Epithelial cell of esophagus (primary cell): Measurements from ENCODE around the gene COL24A1.
A peak's percentile ranks its signal among the peaks of the same experiment; 100 is the strongest.

ENCODE experiments used
- DNase-seq: peaks from one replicate; pipeline ENCODE4 v3.0.0; 2010; ENCODE audit warnings: low read depth
- H3K4me3 ChIP-seq: 2 replicates; pipeline ENCODE4 v1.5.1; 2011; ENCODE audit warnings: mild to moderate bottlenecking, low read length, control low read depth
- CTCF ChIP-seq: IDR thresholded peaks from 2 replicates; pipeline ENCODE4 v1.5.1; 2011; ENCODE audit warnings: low read depth, mild to moderate bottlenecking, low read length, control low read depth, inconsistent platforms; ENCODE audit not compliant: insufficient read depth; ENCODE audit errors: missing control alignments

The COL24A1 gene

GRCh38 chr1:86035101-86035500 lies 121.5 kb downstream of the COL24A1 start:
- no peak overlapping the region for H3K4me3 ChIP-seq
- no peak for TF ChIP-seq CTCF
- no peak for DNase-seq

GRCh38 chr1:86030180-86030579 lies 126.4 kb downstream of the COL24A1 start:
- DNase-seq: no peak
- no peak overlapping the region for H3K4me3 ChIP-seq
- no peak for TF ChIP-seq CTCF

- TF ChIP-seq CTCF: peak; percentile 87
- DNase-seq: peak; percentile 29
- no peak overlapping the region for H3K4me3 ChIP-seq
Observed at GRCh38 chr1:86018283-86018923, 138.2 kb downstream of the COL24A1 start.

- TF ChIP-seq CTCF: no peak
- no peak overlapping the region for H3K4me3 ChIP-seq
- no peak for DNase-seq
Observed at GRCh38 chr1:86016076-86016759, 140.4 kb downstream of the COL24A1 start.

- TF ChIP-seq CTCF: no peak
- H3K4me3 ChIP-seq: no peak overlapping the region
- DNase-seq: no peak
Observed at GRCh38 chr1:86015375-86015774, 141.2 kb downstream of the COL24A1 start.

- H3K4me3 ChIP-seq: no peak overlapping the region
- no peak for DNase-seq
- TF ChIP-seq CTCF: no peak
Observed at GRCh38 chr1:86000601-86001000, 156.0 kb downstream of the COL24A1 start.

- no peak for DNase-seq
- no peak overlapping the region for H3K4me3 ChIP-seq
- TF ChIP-seq CTCF: no peak
Observed at GRCh38 chr1:85998105-85998855, 158.3 kb downstream of the COL24A1 start.
